Sigmoid colon (tissue), 4 donors: Measurements from ENCODE around the gene RHOH.

Source experiments
- POLR2A ChIP-seq, 2 donors: fragments of 450-650 bp; IDR thresholded peaks; one replicate each; pipeline ENCODE4 v1.6.1; 2016; ENCODE audit warnings: antibody characterized with exemption in 2 of 2, mild to moderate bottlenecking in 2 of 2, moderate library complexity in 2 of 2
- POLR2AphosphoS5 ChIP-seq, 4 donors: sonication (generic); formaldehyde crosslinking; IDR thresholded peaks; one replicate each; pipeline ENCODE4 v1.6.1; 2017; ENCODE audit warnings: antibody characterized with exemption in 4 of 4
- TF ChIP-seq, protein P1 (sequence below), 4 experiments: fragments of 450-650 bp in 3 of 4; fragments of 200-600 bp in 1 of 4; IDR thresholded peaks; one replicate each; pipeline ENCODE4 v1.5.1; 2016 to 2019; ENCODE audit warnings: antibody characterized with exemption in 4 of 4, mild to moderate bottlenecking in 3 of 4, moderate library complexity in 2 of 4

GRCh38 chr4:40265910-40266274, 69.1 kb downstream of the RHOH start:
- TF ChIP-seq, protein P1, sequence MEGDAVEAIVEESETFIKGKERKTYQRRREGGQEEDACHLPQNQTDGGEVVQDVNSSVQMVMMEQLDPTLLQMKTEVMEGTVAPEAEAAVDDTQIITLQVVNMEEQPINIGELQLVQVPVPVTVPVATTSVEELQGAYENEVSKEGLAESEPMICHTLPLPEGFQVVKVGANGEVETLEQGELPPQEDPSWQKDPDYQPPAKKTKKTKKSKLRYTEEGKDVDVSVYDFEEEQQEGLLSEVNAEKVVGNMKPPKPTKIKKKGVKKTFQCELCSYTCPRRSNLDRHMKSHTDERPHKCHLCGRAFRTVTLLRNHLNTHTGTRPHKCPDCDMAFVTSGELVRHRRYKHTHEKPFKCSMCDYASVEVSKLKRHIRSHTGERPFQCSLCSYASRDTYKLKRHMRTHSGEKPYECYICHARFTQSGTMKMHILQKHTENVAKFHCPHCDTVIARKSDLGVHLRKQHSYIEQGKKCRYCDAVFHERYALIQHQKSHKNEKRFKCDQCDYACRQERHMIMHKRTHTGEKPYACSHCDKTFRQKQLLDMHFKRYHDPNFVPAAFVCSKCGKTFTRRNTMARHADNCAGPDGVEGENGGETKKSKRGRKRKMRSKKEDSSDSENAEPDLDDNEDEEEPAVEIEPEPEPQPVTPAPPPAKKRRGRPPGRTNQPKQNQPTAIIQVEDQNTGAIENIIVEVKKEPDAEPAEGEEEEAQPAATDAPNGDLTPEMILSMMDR (IDR thresholded peaks at IDR 0.05): no peak
- TF ChIP-seq POLR2AphosphoS5 (IDR thresholded peaks at IDR 0.05) (no peak), POLR2A (IDR thresholded peaks at IDR 0.05) (no peak)
